ENCODE measurements around the gene RER1.

The RER1 gene, protein sequence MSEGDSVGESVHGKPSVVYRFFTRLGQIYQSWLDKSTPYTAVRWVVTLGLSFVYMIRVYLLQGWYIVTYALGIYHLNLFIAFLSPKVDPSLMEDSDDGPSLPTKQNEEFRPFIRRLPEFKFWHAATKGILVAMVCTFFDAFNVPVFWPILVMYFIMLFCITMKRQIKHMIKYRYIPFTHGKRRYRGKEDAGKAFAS

DNA sequence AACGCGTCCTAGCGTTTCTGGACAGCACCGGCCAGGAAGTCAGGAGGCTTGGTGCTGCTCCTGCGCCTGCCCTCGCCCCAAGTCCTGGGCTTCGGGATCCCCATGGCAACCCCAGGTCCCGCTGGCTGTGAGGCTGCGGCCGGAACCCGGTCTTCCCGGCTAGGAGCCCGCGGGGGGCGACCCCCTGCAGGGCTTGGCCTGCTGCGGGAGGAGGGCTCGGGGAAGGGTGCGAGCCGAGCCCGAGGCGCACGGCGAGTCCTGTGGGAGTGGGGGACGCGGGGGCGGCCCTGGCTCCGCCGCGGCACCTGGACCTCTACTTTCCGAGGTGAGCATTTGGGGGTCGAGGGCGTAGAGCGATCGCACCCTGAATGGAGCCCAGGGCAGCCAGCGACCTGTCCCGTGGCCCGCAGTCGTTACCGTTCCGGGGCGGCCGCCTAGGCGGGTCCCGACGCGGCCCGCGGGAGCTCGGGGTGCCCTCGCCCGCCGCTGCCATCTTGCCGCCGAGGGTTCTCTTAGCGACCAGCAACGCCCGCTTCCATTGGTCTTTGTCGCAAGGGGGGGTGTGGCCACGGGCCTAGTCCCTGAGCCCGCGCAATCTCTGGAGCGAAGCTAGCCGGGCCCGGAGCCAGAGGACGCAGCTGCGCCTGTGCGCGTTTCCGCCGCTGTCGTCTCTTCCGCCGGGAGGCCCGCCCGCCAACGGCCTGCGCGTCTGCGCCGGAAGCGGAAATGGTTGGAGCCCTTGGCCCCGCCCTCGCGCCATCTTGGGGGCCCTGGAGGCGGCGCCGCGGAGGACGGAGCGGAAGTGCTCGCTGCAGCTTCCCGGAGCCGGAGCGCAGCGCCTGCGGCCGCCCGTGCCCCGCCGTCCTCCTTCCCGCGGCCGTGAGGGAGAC lies at the start of gene RER1, which contains the start of gene MORN1:
TSS of gene RER1 (plus strand) at position 801 of the 890 bp plus-strand sequence. CDS start 3,950 bp downstream, outside the sequence.
TSS of gene MORN1 (minus strand) at position 514 of the 890 bp plus-strand sequence. CDS start at position 493, 21 bp downstream.
- Histone ChIP-seq H2AFZ (ENCODE audit: low read depth, low read length) (peak within 1 kb of the TSS; percentile 80), H4K20me1 (ENCODE audit: insufficient read depth, low read length) (peaks cover 38% of the 10 kb centered on the region), H3K27me3 (ENCODE audit: insufficient read depth, low read length, poor library complexity) (no peaks in the 10 kb centered on the region), H3K27ac (ENCODE audit: low read length) (peak within 1 kb of the TSS; percentile 76), H3K4me2 (ENCODE audit: insufficient read depth, low read length) (peak within 1 kb of the TSS; percentile 94), H3K36me3 (ENCODE audit: insufficient read depth, low read length) (peaks cover 59% of the 10 kb centered on the region), H3K9ac (ENCODE audit: low read depth, low read length) (peak within 1 kb of the TSS; percentile 68), H3K4me1 (ENCODE audit: insufficient read depth, low read length) (peaks cover 34% of the 10 kb centered on the region), H3K79me2 (ENCODE audit: insufficient read depth, low read length) (peaks cover 54% of the 10 kb centered on the region), H3K4me3 (ENCODE audit: low read depth in 1 of 2, low read length in 2 of 2) (peak within 1 kb of the TSS; percentile 94 to 96), H3K9me3 (ENCODE audit: insufficient read depth, low read length, severe bottlenecking) (no peaks in the 10 kb centered on the region)
- TF ChIP-seq, protein P1, sequence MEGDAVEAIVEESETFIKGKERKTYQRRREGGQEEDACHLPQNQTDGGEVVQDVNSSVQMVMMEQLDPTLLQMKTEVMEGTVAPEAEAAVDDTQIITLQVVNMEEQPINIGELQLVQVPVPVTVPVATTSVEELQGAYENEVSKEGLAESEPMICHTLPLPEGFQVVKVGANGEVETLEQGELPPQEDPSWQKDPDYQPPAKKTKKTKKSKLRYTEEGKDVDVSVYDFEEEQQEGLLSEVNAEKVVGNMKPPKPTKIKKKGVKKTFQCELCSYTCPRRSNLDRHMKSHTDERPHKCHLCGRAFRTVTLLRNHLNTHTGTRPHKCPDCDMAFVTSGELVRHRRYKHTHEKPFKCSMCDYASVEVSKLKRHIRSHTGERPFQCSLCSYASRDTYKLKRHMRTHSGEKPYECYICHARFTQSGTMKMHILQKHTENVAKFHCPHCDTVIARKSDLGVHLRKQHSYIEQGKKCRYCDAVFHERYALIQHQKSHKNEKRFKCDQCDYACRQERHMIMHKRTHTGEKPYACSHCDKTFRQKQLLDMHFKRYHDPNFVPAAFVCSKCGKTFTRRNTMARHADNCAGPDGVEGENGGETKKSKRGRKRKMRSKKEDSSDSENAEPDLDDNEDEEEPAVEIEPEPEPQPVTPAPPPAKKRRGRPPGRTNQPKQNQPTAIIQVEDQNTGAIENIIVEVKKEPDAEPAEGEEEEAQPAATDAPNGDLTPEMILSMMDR (IDR thresholded peaks at IDR 0.05; ENCODE audit: borderline replicate concordance, extremely low read depth, low read length, poor library complexity, severe bottlenecking): no peak
- TF ChIP-seq EZH2 (IDR thresholded peaks at IDR 0.05; ENCODE audit: borderline replicate concordance, low read depth, low read length, severe bottlenecking): no peak
- DNase-seq (peak; percentile 99), ATAC-seq (ENCODE audit: insufficient read depth, low read depth) (peak; percentile 96)

DNA sequence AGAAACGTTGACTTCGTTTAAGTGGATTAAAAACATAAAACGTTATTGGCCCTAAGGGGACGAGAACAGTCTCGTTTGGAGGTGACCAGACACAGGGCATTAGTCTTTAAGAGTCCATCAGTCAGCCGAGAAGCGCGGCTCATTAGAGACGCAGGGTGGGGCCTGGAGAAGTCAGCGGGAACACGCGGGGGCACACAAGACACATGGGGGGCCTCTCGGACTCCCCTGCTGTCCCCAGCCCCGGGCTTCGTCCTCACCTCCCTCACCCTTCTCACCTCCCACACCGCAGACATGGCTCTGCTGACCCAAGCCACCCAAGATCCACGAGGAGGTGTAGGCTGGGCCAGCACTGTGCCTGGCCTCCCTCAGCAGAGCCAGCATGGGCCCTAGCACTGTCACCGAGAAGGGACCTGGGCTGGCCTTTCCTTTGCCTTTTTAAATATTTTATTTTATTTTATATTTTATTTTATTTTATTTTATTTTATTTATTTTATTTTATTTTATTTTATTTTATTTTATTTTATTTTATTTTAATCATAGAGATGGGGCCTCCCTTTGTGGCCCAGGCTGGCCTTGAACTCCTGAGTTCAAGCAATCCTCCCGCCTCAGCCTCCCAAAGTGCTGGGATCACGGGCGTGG lies 49.1 kb upstream of the RER1 start:
- no peaks in the 10 kb centered on the region for H3K27me3 ChIP-seq (ENCODE audit: insufficient read depth, low read length, poor library complexity)
- no peak for ATAC-seq (ENCODE audit: insufficient read depth, low read depth)

DNA sequence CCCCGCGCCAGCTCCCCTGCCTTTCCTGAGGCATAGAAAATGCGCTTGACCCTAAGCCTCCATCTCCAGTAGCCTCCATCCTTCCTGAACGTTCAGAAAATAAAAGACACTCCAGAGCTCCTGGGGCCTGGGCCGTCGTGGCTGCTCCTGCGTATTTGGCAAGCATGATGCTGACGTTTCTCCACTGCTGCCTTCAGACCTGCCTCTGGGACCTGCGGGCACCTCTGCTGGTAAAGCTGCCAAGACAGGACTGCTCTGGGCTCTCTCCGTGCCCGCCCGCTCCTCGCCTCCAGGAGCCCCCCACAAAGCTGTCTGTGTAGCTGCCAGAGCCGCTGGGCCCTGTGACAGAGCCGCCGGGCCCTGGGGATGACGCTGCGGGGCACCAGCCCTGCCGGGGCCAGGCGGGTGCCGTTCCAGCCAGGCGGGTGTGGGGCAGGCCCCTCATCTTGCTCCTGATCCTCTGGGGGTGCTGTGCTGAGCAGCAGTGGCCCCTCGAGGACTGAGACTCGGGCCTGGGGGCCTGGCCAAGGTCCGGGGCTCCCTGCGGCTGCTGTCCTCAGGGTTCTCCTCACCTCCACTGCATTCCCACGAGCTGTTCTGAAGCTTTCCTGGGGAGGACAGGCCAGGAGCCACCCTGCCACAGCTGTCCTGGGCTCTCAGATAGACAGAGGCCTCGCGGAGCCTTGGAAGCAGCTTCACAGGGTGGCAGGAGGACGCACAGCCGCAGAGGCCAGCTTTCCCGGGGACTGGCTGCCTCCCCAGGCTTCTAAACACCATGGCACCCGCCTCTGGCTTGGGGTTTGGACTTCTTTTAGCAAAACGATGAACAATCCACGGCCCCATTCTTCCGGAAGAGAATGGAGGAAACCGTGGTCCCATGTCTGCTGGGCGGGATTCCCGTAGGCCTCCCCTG lies 48.4 kb upstream of the RER1 start:
- no peak overlapping the region for H3K4me2 ChIP-seq (ENCODE audit: insufficient read depth, low read length)
- H3K36me3 ChIP-seq (ENCODE audit: insufficient read depth, low read length): no peaks in the 10 kb centered on the region
- H3K4me3 ChIP-seq (ENCODE audit: low read depth in 1 of 2, low read length in 2 of 2): no peak overlapping the region
- H2AFZ ChIP-seq (ENCODE audit: low read depth, low read length): no peak overlapping the region
- no peak for DNase-seq
- H3K27ac ChIP-seq (ENCODE audit: low read length): no peak overlapping the region
- H3K4me1 ChIP-seq (ENCODE audit: insufficient read depth, low read length): no peaks in the 10 kb centered on the region
- no peak for ATAC-seq (ENCODE audit: insufficient read depth, low read depth)
- H3K27me3 ChIP-seq (ENCODE audit: insufficient read depth, low read length, poor library complexity): no peaks in the 10 kb centered on the region
- no peak overlapping the region for H3K9ac ChIP-seq (ENCODE audit: low read depth, low read length)
- H3K79me2 ChIP-seq (ENCODE audit: insufficient read depth, low read length): no peaks in the 10 kb centered on the region
- TF ChIP-seq, protein P1 (IDR thresholded peaks at IDR 0.05; ENCODE audit: borderline replicate concordance, extremely low read depth, low read length, poor library complexity, severe bottlenecking): no peak
- TF ChIP-seq EZH2 (IDR thresholded peaks at IDR 0.05; ENCODE audit: borderline replicate concordance, low read depth, low read length, severe bottlenecking): no peak
- H3K9me3 ChIP-seq (ENCODE audit: insufficient read depth, low read length, severe bottlenecking): no peaks in the 10 kb centered on the region
- 0 out of 2 replicates have a peak, but pooled peaks cover 5% of the 10 kb centered on the region for H4K20me1 ChIP-seq (ENCODE audit: insufficient read depth, low read length)

More for the DNA sequence above, 49.1 kb upstream of the RER1 start:
- no peak overlapping the region for H2AFZ ChIP-seq (ENCODE audit: low read depth, low read length)
- H3K4me2 ChIP-seq (ENCODE audit: insufficient read depth, low read length): no peak overlapping the region
- no peaks in the 10 kb centered on the region for H3K9me3 ChIP-seq (ENCODE audit: insufficient read depth, low read length, severe bottlenecking)
- 0 out of 2 replicates have a peak, but pooled peaks cover 5% of the 10 kb centered on the region for H4K20me1 ChIP-seq (ENCODE audit: insufficient read depth, low read length)
- no peak for TF ChIP-seq EZH2 (IDR thresholded peaks at IDR 0.05; ENCODE audit: borderline replicate concordance, low read depth, low read length, severe bottlenecking)
- TF ChIP-seq, protein P1 (IDR thresholded peaks at IDR 0.05; ENCODE audit: borderline replicate concordance, extremely low read depth, low read length, poor library complexity, severe bottlenecking): no peak
- no peaks in the 10 kb centered on the region for H3K36me3 ChIP-seq (ENCODE audit: insufficient read depth, low read length)
- DNase-seq: no peak
- H3K27ac ChIP-seq (ENCODE audit: low read length): no peak overlapping the region
- H3K4me3 ChIP-seq (ENCODE audit: low read depth in 1 of 2, low read length in 2 of 2): no peak overlapping the region
- no peak overlapping the region for H3K9ac ChIP-seq (ENCODE audit: low read depth, low read length)
- no peaks in the 10 kb centered on the region for H3K4me1 ChIP-seq (ENCODE audit: insufficient read depth, low read length)
- no peaks in the 10 kb centered on the region for H3K79me2 ChIP-seq (ENCODE audit: insufficient read depth, low read length)
